NCI-H446 treated with DMSO at 0.1 percent for 48 hours (cell line): ENCODE data around the gene FBXO33.
A peak's percentile ranks its signal among the peaks of the same experiment; 100 is the strongest.

ENCODE experiments used
- DNase-seq: peaks from one replicate; lab custom pipeline; 2025; lab: John Stamatoyannopoulos, UW

The FBXO33 gene, protein sequence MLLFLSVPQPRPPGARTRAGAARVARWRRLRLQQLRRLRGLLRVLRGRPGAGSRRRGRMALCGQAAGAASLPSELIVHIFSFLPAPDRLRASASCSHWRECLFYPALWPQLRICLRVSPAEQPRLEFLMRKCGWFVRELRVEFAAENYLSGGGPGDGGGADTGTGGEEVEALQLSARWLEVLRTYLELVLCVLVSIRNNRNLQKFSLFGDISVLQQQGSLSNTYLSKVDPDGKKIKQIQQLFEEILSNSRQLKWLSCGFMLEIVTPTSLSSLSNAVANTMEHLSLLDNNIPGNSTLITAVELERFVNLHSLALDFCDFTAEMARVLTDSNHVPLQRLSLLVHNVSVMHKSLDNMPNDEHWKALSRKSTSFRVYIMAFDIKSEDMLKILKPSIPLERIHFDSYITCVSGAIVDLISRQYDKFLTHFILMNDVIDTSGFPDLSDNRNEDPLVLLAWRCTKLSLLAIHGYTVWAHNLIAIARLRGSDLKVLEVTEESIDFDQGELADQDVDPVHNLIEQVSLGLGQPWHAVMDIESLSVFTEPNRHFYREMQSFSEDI

DNA sequence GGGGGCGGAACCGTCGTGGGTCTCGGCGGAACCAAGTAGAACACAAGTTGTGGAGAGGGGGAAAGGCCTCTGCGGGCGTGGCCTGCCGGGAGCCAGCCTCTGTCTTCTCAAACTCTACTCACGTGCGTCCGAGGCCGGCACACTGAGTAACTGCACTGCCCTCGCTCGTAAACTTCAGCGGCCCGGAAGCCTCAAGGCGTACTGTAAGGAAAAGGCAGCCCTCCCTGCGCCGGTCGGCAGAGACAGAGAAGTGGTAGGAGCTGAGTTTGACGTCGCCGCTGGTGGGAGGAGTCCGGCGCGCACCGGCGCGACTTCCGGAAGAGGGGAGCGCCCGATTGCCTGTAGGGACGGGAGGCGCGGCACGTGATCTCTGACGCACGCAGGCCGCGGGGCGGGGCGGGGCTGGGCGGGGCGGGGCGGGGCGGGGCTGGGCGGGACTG is at the start of gene FBXO33:
Gene FBXO33 (minus strand): TSS at position 255 of the 440 bp plus-strand sequence. CDS start 271 bp downstream, outside the sequence.
- DNase-seq: peak; percentile 93

GRCh38 chr14:39474416-39474911 is 42.2 kb upstream of the FBXO33 start:
- no peak for DNase-seq

DNA sequence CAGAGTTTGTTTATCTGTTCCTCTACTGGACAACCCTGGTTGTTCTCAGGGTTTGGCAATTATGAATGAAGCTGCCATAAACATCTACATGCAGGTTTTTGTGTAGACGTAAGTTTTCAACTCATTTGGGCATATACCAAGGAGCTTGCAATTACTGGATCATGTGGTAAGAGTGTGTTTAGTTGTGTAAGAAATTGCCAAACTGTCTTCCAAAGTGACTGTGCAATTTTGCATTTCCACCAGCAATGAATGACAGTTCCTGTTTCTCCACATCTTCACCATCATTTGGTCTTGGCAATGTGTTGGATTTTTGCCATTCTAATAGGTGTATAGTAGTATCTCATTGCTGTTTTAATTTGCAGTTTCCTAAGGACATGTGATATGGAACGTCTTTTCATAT is 39.8 kb upstream of the FBXO33 start:
- DNase-seq: no peak

GRCh38 chr14:39469094-39469710 is 37.0 kb upstream of the FBXO33 start:
- no peak for DNase-seq

DNA sequence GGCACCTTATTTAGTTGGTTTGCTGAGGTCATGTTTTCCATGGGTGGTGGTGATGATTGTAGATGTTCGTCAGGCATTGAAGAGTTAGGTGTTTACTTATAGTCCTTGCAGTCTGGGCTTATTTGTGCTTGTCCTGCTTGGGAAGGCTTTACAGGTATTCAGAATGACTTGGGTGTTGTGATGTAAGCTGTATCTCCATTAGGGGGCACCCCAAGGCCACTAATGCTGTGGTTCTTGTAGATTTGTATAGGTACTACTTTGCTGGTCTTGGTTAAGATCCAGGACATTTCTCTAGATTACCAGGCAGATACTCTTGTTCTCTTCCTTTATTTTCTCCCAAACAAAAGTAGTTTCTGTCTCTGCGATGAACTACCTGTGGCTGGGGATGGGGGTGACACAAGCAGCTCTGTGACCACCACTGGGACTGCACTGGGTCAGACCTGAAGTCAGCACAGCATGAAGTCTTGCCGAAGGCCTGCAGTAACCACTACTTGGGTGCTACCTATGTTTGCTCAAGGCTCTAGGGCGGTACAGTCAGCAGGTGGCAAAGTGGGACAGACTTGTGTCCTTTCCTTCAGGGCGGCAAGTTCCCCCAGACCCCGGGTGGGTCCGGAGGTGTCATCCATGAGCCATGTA is 35.8 kb upstream of the FBXO33 start:
- no peak for DNase-seq

DNA sequence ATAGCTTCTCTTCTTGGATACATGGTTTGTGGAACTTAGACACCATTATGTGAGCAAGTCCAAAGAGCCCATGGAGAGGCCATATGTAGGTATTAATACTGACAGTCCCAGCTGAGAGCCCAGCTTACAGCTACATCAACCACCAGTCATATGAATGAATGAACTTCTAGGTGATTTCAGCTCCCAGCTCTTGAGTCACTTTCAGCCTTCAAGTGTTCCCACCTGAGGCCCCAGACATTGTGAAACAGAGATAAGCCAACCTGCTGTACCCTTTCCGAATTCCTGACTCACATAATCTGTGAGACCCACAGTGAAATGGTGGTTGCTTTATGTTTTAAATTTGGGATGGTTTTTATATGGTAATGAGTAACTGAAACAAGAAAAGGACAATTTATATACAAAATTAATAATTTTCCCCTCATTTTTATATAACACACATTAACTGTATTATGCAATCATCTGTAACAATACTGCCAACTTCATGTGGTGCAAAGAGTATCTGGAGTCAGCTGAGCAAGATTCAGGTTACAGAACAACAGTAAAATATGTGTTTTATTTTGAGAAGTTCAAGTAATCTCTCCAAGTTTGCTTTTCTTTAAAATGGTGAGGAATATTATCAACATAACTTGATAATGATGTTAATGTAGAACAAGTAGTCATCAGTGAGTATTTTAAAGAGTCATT is 27.7 kb upstream of the FBXO33 start:
- no peak for DNase-seq

- no peak for DNase-seq
Observed at GRCh38 chr14:39456702-39457250, 24.5 kb upstream of the FBXO33 start.

DNA sequence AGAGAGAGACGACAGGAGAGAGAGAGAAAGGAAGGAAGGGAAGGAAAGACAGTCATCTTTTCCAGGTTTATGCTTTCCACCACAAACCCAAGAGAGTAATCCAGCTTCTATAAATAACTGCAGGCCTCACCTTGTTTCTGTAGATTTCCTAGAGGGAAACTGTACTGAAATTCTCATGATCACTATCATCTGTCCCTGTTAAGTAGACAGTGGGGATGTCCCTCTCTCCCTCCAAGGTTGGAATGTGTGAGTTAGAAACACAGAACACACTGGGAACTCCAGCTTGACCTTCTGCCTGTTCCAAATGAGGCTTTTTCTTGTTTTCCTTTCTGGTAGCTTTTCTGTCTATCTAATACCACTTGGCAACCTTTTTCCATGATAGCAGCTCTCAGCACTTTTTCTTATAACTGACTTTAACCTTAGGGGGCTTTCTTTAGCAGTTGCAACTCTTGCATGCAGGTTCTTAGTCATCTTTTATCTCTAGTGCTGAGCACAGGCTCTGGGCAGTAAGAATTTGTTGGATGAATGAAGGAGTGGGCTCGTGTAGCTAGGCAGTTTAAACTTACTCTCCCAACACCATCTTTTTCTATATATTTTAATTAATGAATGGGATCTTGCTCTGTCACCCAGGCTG is 22.8 kb upstream of the FBXO33 start:
- no peak for DNase-seq

DNA sequence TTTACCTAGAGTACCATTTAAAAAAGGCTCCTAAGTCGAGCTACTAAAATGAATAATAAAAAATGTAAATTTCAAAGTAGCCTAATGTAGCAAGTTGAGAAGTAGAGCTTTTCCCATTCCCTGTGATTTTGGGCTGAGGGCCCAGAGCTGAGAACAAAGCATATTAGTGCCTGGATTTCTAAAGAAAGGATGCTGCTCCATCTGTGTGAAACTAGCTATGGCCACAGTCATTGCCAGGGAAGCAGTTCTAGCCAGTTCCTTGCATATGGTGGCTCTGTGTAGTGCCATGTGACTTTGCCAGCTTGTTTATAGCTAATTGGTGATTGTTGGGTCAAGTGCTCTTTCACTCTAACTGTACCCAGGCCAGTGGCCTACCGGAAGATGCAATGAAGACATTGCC is 20.4 kb upstream of the FBXO33 start:
- DNase-seq: peak; percentile 44

DNA sequence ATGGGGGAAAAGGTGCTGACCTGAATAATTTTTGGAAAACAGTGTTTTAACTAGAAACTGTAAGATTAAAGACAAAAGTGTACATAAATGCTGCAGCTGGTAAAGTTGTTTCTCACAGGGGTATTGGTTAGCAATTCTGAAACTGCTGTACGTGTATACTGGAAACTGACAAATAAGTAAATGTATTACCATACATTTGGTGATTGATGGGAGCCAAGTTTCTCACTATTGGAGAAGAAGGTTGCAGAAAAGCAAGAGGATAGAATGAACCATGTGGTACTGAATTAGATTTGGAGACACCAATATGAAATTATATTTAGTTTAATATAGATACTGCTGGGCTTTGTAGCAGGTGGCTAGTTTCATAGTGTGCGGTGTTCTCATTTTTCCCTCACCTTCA is 19.6 kb upstream of the FBXO33 start:
- DNase-seq: no peak

GRCh38 chr14:39447175-39447661 is 15.0 kb upstream of the FBXO33 start:
- DNase-seq: no peak

GRCh38 chr14:39446131-39446744 is 14.0 kb upstream of the FBXO33 start:
- no peak for DNase-seq

- peak; percentile 31 for DNase-seq
Observed at GRCh38 chr14:39442293-39442692, 10.1 kb upstream of the FBXO33 start.

DNA sequence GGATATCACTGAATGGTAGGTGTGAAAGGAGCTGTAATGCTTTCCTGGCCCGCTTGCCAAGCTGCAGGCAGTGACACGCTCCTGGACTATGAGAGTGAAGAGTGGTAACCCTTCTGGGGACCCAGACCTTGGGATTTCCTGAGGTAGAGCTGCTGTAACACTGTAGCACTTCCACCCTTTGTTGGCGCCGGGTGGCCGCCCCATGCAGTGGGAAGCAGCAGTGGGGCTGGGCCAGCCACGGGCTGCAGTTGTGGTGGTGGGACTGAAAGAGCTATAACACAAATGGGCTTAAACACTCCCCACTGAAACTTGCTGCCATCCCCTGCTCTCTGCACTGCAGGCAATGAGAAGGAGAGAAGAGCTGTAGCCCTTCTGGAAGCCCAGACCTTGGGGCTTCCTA is 9.6 kb upstream of the FBXO33 start:
- DNase-seq: no peak

DNA sequence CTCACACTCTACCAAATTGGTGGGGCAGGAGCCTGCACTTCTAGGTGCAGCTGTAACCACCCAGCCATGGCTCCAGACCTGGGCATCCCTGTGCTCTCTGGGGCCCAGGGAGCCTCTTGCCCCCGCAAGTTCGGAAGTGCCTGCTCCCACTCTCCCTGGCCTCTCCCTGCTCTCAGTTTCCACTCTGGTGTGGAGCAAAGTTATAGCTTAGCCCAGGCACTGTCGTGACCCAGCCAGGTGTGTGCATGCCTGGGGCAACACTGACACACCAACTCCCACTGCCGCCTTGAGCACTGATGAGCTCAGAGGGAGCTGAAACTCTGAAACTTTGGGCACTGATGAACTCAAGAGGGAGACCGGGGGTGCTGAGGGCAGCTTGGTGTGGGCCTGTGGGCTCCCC is 8.7 kb upstream of the FBXO33 start:
- DNase-seq: no peak

DNA sequence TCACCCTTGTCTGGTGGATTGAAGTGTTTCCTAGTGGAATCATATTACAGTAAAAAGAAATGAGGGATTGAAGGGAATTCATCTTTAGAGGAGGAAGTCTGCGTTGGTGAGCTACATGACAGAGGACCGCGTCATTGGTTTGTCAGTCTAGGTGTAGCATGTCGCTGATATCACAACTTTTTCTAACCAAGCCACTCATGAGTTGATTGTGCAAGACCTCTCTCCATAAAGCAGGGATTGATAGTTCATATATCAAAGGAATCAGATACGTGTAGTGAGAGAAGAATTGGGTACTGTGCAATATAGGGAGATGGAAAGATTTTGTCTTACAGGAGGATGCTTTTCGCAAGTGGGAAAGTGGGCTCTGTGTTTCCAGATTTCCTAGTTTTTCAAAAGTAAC is 3.0 kb upstream of the FBXO33 start:
- DNase-seq: no peak

GRCh38 chr14:39434401-39434800 is 2.2 kb upstream of the FBXO33 start:
- no peak for DNase-seq

DNA sequence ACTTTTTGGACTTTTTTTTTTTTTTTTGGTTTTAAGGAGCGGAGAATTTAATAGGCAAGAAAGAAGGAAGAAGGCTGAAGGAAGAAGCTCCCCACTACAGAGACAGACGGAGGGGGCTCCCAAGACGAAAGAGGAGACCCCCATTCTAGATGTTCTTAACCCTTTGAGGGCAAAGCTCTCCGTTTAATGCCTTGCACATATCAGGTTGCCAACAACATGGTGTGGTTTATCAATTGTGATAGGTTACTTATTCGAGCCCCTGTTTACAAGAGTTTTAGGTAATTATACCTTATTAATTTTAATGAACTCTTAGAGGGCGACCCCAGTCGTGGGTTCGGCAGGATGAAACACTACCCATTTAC is 1.2 kb upstream of the FBXO33 start:
- DNase-seq: no peak

DNA sequence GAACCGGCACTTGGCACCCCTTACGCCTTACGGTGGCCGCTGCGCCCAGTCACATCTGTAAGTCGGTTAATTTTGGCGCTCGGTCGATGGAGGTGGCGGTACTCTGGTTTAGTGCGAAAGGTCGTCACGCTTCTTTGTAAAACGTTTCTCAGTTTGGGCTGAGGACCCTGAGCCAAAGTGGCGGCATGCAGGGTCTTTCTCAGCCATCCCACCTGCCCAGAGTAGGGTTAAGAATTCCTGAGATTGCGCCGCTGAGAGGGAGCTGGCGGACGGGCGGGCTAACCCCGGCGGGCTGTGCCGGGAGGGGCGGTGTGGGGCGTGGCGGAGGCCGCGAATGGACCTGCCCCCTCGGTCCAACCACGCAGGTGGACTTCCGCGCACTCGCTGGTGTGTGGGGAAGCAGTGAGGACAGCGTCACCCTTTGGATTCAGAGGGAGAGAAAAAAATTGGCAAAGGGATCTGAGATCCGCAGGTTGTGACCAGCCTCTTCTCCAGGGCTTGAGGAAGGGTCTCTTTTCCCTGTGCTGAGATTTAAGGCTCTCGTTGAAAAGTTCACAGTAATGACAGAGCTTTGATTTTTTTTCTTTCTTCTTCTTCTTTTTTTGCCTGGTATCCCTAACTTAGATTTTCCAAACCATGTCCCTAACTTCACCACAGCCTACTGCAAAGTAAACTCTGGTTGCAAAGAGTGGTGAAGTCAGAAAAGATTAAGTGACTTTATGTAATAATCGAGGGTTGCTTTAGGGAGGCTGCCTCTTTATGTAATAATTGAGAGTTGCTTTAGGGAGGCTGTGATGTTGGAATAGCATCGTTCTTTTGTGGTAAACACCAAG is 602 bp upstream of the FBXO33 start:
- peak; percentile 82 for DNase-seq
